Astrocyte (in vitro differentiated cells and primary cell): ENCODE results near the gene OXNAD1.

Experiments used
- CTCF ChIP-seq: IDR thresholded peaks from 2 replicates; pipeline ENCODE4 v1.5.1; 2011; ENCODE audit warnings: low read depth, mild to moderate bottlenecking, inconsistent platforms, low read length, moderate library complexity; ENCODE audit not compliant: insufficient read depth
- EZH2 ChIP-seq: IDR thresholded peaks from 2 replicates; pipeline ENCODE4 v1.6.1; 2012; ENCODE audit warnings: mild to moderate bottlenecking, low read length, inconsistent platforms; ENCODE audit not compliant: insufficient read depth

- TF ChIP-seq CTCF (no peak), EZH2 (no peak)
These were observed 33.9 kb downstream of the OXNAD1 start for GRCh38 chr3:16298891-16299290.
